B cell (primary cell): Measurements from ENCODE around the gene ASTE1. TPM values are rescaled to one million over a fixed set of nuclear protein-coding genes. Genes with fewer than 3 reads are reported as not detected.

ENCODE experiments used
- ATAC-seq: fragments of 200-7000 bp; cut with Tn5 transposase; one replicate; pipeline ENCODE4 v1.10.0; 2021; ENCODE audit warnings: low read depth, mild to moderate bottlenecking, moderate number of reproducible peaks, moderate library complexity
- CTCF ChIA-PET: fragments of 350-600 bp; sonication (Branson Sonifier 250); formaldehyde crosslinking; loops from one replicate; lab custom pipeline; 2021; ENCODE audit warnings: antibody characterized with exemption, inconsistent platforms; lab: Charles Lee
- POLR2A ChIA-PET: fragments of 350-600 bp; sonication (Branson Sonifier 250); formaldehyde crosslinking; loops from one replicate; lab custom pipeline; 2021; ENCODE audit warnings: antibody characterized with exemption; lab: Charles Lee
- DNase-seq: peaks from one replicate; pipeline ENCODE4 v3.0.0; 2013
- H2AFZ ChIP-seq: 2 replicates; pipeline ENCODE4 v1.6.1; 2012; ENCODE audit warnings: mild to moderate bottlenecking, low read depth, low read length; ENCODE audit not compliant: insufficient read depth, poor library complexity, severe bottlenecking
- H3K27ac ChIP-seq, 2 donors: 1 replicate in 1 of 2; 2 replicates in 1 of 2; pipeline ENCODE4 v1.5.1; 2012 to 2013; ENCODE audit warnings: low read length in 2 of 2, mild to moderate bottlenecking in 2 of 2, moderate library complexity in 1 of 2
- H3K27me3 ChIP-seq, 4 experiments: fragments of 200-600 bp in 1 of 4; sonication (generic) in 1 of 4; replicated peaks in 1 of 4; 1 replicate in 2 of 4; 2 replicates in 2 of 4; pipeline versions ENCODE4 v1.6.1 to v1.7.0; 2013 to 2016; ENCODE audit warnings: low read length in 3 of 4, mild to moderate bottlenecking in 2 of 4, mixed read lengths in 1 of 4, moderate library complexity in 1 of 4; ENCODE audit not compliant: insufficient read depth in 4 of 4, control insufficient read depth in 3 of 4; ENCODE audit errors: control extremely low read depth in 1 of 4
- H3K36me3 ChIP-seq, 2 experiments: replicated peaks in 1 of 2; 1 replicate in 1 of 2; 2 replicates in 1 of 2; pipeline versions ENCODE4 v1.6.1 to v1.7.1; 2013; ENCODE audit warnings: low read length in 1 of 2; ENCODE audit not compliant: insufficient read depth in 2 of 2, control insufficient read depth in 1 of 2; ENCODE audit errors: control extremely low read depth in 1 of 2, extremely low read depth in 1 of 2
- H3K4me1 ChIP-seq, 2 donors: fragments of 200-600 bp in 1 of 2; sonication (generic) in 1 of 2; 1 replicate in 1 of 2; 2 replicates in 1 of 2; pipeline versions ENCODE4 v1.5.1 to v1.6.1; 2013 to 2017; ENCODE audit warnings: low read length in 2 of 2; ENCODE audit not compliant: control insufficient read depth in 2 of 2, insufficient read depth in 2 of 2
- H3K4me2 ChIP-seq: replicated peaks from 2 replicates; pipeline ENCODE3; 2012; ENCODE audit warnings: mild to moderate bottlenecking, low read depth, low read length; ENCODE audit not compliant: poor library complexity, severe bottlenecking
- H3K4me3 ChIP-seq, 5 experiments: fragments of 200-600 bp in 1 of 5; sonication (generic) in 1 of 5; 1 replicate in 3 of 5; 2 replicates in 2 of 5; pipeline versions ENCODE4 v1.5.1 to v1.7.0; 2011 to 2016; ENCODE audit warnings: low read length in 4 of 5, mild to moderate bottlenecking in 4 of 5, low read depth in 2 of 5, control low read depth in 1 of 5, moderate library complexity in 1 of 5; ENCODE audit not compliant: insufficient read depth in 1 of 5; ENCODE audit errors: control extremely low read depth in 1 of 5, extremely low read depth in 1 of 5
- H3K79me2 ChIP-seq: fragments of 200-600 bp; sonication (generic); one replicate; pipeline ENCODE4 v1.6.0; 2016; ENCODE audit warnings: low read length; ENCODE audit not compliant: control insufficient read depth, insufficient read depth
- H3K9ac ChIP-seq: fragments of 200-600 bp; sonication (generic); 2 replicates; pipeline ENCODE4 v1.6.1; 2017; ENCODE audit warnings: mild to moderate bottlenecking, low read length, moderate library complexity
- H3K9me3 ChIP-seq, 3 donors: one replicate each; pipeline versions ENCODE4 v1.6.1 to v1.7.1; 2013; ENCODE audit warnings: low read length in 2 of 3; ENCODE audit not compliant: control insufficient read depth in 2 of 3, insufficient read depth in 1 of 3; ENCODE audit errors: control extremely low read depth in 1 of 3
- H4K20me1 ChIP-seq: 2 replicates; pipeline ENCODE4 v1.6.0; 2012; ENCODE audit warnings: mild to moderate bottlenecking, low read length; ENCODE audit not compliant: insufficient read depth, control insufficient read depth, poor library complexity, severe bottlenecking
- H3K27ac Mint-ChIP-seq: one replicate; pipeline ENCODE4 v1.8.0; 2021; ENCODE audit warnings: mixed read lengths
- H3K27me3 Mint-ChIP-seq: one replicate; pipeline ENCODE4 v1.8.0; 2021; ENCODE audit warnings: mixed read lengths
- H3K4me1 Mint-ChIP-seq: one replicate; pipeline ENCODE4 v1.8.0; 2021; ENCODE audit warnings: mixed read lengths
- H3K4me3 Mint-ChIP-seq: one replicate; pipeline ENCODE4 v1.8.0; 2021; ENCODE audit warnings: mixed read lengths
- H3K9me3 Mint-ChIP-seq: one replicate; pipeline ENCODE4 v1.8.0; 2022; ENCODE audit warnings: mixed read lengths; ENCODE audit not compliant: insufficient read depth
- CTCF ChIP-seq: fragments of 200-600 bp; IDR thresholded peaks from one replicate; pipeline ENCODE4 v1.8.0; 2022; ENCODE audit warnings: antibody characterized with exemption, mild to moderate bottlenecking
- EZH2 ChIP-seq: IDR thresholded peaks from 2 replicates; pipeline ENCODE4 v1.6.1; 2012; ENCODE audit warnings: borderline replicate concordance, low read depth, mild to moderate bottlenecking, moderate library complexity, low read length; ENCODE audit not compliant: insufficient read depth, poor library complexity, severe bottlenecking
- WGBS: methylation state at CpG from one replicate; pipeline ENCODE4 v1.1.5; 2013; ENCODE audit warnings: missing lambda C conversion rate; ENCODE audit not compliant: insufficient coverage; 5-methylcytosine and 5-hydroxymethylcytosine counted together
- intact Hi-C: fragments of 100-400 bp; cut with micrococcal nuclease; formaldehyde crosslinking; loops from one replicate; pipeline ENCODE4 v1.10.0; 2022
- polyA plus RNA-seq: library from polyadenylated mRNA; depleted of rRNA; stranded (reverse); fragments of >200 nt; gene quantifications from 2 replicates; pipeline ENCODE4 v1.2.3, GENCODE V29; 2012
- total RNA-seq, 2 donors: library from RNA; stranded (reverse); fragments of 120-200 nt in 1 of 2; gene quantifications; 1 replicate in 1 of 2; 2 replicates in 1 of 2; pipeline versions ENCODE4 v1.2.3 to v1.2.4, GENCODE V29; 2013 to 2022

The ASTE1 gene
- total and polyA plus RNA-seq, 2 donors (not counting 1 experiment from before 2014, with no cell fraction given), result 7.3 to 21.8 TPM

DNA sequence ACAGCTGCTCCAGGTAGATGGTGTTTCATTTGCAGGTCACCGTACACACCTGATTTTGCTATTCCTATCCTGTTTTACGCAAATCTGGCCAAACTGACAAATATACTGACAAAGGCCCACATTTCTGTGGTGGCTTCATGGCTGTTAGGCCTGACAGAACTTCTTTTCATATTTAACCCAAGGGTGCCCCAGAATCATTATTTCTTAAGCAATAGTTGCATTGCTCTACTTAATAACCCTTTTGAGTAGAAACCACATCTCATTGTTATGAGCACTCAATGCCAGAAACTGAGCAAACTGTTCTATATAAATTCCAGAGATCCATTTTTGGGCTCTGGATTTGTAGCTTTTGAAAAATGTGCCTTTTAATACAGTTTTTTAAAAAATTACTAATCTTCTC lies 19.4 kb downstream of the ASTE1 start:
- peaks cover 6 to 20% of the 10 kb centered on the region in 2 experiments for H3K36me3 ChIP-seq
- ChIA-PET CTCF (no interaction called here), POLR2A (no interaction called here)
- ATAC-seq, result no peak
- Mint-ChIP-seq H3K9me3 (no peaks in the 10 kb centered on the region), H3K4me3 (no peak overlapping the region), H3K27ac (no peak overlapping the region), H3K27me3 (no peaks in the 10 kb centered on the region), H3K4me1 (no peaks in the 10 kb centered on the region)
- H3K27me3 ChIP-seq, result no peaks in the 10 kb centered on the region
- H3K4me3 ChIP-seq, result no peak overlapping the region
- no peaks in the 10 kb centered on the region for H4K20me1 ChIP-seq
- WGBS, result 88% methylated on average over 1 of the region's 2 CpGs
- H3K79me2 ChIP-seq, result no peaks in the 10 kb centered on the region
- H3K4me2 ChIP-seq, result no peak overlapping the region
- no peaks in the 10 kb centered on the region for H3K4me1 ChIP-seq
- no peak overlapping the region for H2AFZ ChIP-seq
- H3K9me3 ChIP-seq, result no peaks in the 10 kb centered on the region
- no peak overlapping the region for H3K27ac ChIP-seq
- intact Hi-C loops, result no loop called here
- H3K9ac ChIP-seq, result no peak overlapping the region
- TF ChIP-seq CTCF (no peak), EZH2 (no peak)
- no peak for DNase-seq

GRCh38 chr3:131004603-131005002 lies 22.0 kb downstream of the ASTE1 start:
- H2AFZ ChIP-seq, result no peak overlapping the region

More at GRCh38 chr3:131004603-131005002, 22.0 kb downstream of the ASTE1 start:
- ATAC-seq, result no peak
- H3K4me2 ChIP-seq, result no peak overlapping the region
- no peak for DNase-seq
- no peaks in the 10 kb centered on the region for H3K9me3 ChIP-seq
- no peaks in the 10 kb centered on the region for H3K27me3 Mint-ChIP-seq
- WGBS, result 100% methylated on average over 1 of the region's 1 CpG
- no peak overlapping the region for H3K4me3 Mint-ChIP-seq
- no peaks in the 10 kb centered on the region for H3K4me1 Mint-ChIP-seq
- H3K9ac ChIP-seq, result no peak overlapping the region
- CTCF ChIA-PET, result no interaction called here
- H3K36me3 ChIP-seq, result peaks cover 8 to 14% of the 10 kb centered on the region in 2 experiments
- POLR2A ChIA-PET, result no interaction called here
- H3K4me1 ChIP-seq, result no peaks in the 10 kb centered on the region
- no peaks in the 10 kb centered on the region for H3K9me3 Mint-ChIP-seq
- H4K20me1 ChIP-seq, result no peaks in the 10 kb centered on the region
- intact Hi-C loops, result no loop called here
- no peak overlapping the region for H3K27ac Mint-ChIP-seq
- H3K79me2 ChIP-seq, result no peaks in the 10 kb centered on the region
- TF ChIP-seq CTCF (no peak), EZH2 (no peak)
- no peak overlapping the region for H3K4me3 ChIP-seq
- H3K27me3 ChIP-seq, result no peaks in the 10 kb centered on the region
- no peak overlapping the region for H3K27ac ChIP-seq
